Activated T-cell treated with anti-CD3 and anti-CD28 coated beads, Interleukin-2, amount 50 U/mL, for 48 hours (primary cell): Measurements from ENCODE around the gene COL26A1.
"Not testable (repeated sequence)": the region's sequence is repeated elsewhere in the genome, so short reads cannot be mapped to it uniquely, and the experiment has no call there.

Experiments used
- DNase-seq, 2 experiments: peaks; one replicate each; pipeline ENCODE4 v3.0.0-alpha.2; 2020

Gene COL26A1

DNA sequence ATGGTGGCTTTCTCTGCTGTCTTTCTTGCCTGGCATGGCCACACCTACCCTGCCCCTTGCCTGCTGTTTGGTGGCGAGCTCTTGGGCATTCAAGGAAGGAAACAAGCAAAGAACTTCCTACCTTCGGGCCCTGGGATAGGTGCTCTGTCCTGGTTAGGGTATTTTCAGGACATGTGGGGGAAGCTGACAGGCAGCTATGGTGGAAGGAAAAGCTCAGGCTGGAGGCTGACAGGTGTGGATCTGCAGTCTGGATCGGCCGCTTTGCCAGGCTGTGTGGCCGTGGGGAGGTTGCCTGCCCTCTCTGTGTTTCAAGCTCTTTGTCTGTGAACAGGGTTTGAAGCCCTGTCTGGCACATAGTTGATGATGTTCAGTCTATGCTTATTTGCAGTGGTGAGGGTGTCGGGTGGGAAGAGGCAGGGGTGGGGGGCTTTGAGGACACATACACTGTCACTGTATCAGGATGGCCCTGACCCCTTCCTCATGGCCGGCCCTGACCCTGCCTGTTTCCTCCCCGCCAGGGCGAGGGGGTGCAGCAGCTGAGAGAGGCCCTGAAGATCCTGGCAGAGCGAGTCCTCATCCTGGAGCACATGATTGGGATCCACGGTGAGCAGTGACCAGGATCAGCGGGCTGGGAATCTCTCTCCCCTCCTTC lies 192.7 kb downstream of the COL26A1 start:
- peak in 1 of 2 experiments; percentile 7 for DNase-seq

GRCh38 chr7:101555921-101556275 lies 193.2 kb downstream of the COL26A1 start:
- peak; percentile 2 to 6 for DNase-seq

DNA sequence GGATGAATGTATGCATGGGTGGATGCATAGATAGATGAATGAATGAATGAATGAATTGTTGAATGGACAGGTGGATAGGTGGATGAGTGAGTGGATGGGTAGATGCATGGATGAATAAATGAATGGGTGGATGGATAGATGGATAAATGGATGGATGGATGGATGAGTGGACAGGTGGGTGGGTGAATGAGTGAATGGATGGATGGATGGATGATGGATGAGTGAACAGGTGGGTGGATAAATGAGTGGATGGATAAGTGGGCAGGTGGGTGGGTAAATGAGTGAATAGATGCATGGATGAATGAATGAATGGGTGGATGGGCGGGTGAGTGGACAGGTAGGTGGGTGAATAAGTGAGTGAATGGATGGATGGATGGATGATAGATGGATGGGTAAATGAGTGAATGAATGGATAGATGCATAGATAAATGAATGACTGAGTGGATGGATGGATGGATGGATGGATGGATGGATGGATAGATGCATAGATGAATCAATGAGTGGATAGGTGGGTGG lies 193.8 kb downstream of the COL26A1 start:
- no peak for DNase-seq

- DNase-seq, result peak in 1 of 2 experiments; percentile 5
Measured at GRCh38 chr7:101557421-101557820, 194.7 kb downstream of the COL26A1 start.

DNA sequence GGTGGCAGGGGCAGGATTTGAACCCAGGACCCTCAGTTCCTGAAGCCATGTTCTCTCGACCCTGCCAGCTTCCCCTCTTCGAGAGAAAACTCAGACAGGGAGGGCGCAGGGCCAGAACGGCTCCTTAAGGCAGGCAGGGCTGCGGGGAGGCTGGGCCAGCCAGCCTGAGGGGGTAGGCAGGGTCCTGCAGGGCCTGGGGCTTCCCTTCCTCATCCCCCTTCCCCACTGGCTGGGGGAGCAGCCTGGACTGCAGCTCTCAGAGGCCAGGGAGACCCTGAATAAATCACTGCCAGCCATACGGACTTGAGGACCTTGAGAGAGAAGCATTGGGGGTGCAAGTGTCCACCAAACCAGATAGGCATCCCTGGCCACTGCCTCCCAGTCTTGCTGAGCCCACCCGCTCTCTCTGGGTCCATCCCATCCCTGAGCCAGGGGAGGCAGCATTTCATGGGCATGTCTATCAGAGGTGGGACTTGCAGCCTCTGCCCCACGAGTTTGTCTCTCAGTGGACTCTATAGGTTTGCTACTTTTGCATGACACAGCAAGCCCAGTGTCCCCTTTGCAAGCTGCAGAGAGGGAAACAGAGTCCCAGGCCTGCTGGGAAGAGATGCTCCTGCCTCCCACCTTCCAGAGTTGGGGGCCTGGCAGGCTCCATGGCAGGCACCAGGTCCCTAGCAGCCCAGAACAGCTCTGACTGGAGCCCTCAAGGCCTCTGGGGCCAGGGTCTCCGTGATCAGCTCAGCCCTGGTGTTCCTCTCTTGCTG lies 195.5 kb downstream of the COL26A1 start:
- peak in 1 of 2 experiments; percentile 7 for DNase-seq

- DNase-seq, result peak in 1 of 2 experiments; percentile 14
Measured at GRCh38 chr7:101558742-101559325, 196.2 kb downstream of the COL26A1 start.

- DNase-seq, result no peak
Measured at GRCh38 chr7:101559586-101559985, 196.9 kb downstream of the COL26A1 start.

DNA sequence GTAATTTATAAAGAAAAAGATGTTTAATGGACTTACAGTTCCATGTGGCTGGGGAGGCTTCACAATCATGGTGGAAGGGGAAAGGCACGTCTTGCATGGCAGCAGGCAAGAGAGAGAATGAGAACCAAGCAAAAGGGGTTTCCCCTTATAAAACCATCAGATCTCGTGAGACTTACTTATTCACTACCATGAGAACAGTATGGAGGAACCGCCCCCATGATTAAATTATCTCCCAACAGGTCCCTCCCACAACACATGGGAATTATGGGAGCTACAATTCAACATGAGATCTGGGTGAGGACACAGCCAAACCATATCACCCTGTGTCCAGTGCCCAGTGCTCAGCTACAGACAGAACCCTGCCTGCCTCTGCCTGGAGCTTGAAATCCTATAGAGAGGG lies 197.3 kb downstream of the COL26A1 start:
- not testable (repeated sequence) for DNase-seq

DNA sequence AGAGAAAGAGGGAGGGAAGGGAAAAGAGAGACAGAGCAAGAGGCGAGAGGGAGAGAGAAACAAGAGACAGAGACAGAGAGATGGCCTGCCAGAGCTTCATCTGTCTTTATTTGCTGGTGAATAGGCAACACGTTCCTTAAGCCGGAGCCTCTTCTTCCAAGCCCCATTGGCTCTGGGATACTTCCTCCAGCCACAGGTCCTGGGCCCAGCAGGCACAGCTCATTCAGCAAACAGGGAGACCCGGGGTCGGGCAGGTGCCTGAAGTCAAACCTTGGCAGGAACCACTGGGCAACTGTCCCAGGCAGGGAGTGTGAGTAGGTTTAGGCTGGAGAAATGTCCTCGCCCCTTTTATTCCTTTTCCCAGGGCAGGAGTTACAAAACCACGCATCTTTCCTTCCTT lies 198.2 kb downstream of the COL26A1 start:
- DNase-seq, result no peak

DNA sequence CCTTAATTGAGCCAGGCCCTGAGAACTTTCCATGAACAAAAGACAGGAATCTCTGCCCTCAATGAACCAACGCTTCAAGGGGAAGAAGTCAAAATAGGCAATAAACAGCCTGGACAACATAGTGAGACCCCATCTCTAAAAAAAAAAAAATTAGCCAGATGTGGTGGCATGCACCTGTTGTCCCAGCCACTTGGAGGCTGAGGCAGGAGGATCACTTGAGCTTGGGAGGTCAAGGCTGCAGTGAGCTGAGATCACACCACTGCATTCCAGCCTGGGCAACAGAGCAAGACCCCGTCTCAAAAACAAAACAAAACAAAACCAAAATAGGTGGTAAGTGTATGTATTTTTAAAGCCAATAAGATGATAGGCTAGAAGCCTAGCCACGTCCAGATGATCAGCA lies 198.6 kb downstream of the COL26A1 start:
- not testable (repeated sequence) for DNase-seq

DNA sequence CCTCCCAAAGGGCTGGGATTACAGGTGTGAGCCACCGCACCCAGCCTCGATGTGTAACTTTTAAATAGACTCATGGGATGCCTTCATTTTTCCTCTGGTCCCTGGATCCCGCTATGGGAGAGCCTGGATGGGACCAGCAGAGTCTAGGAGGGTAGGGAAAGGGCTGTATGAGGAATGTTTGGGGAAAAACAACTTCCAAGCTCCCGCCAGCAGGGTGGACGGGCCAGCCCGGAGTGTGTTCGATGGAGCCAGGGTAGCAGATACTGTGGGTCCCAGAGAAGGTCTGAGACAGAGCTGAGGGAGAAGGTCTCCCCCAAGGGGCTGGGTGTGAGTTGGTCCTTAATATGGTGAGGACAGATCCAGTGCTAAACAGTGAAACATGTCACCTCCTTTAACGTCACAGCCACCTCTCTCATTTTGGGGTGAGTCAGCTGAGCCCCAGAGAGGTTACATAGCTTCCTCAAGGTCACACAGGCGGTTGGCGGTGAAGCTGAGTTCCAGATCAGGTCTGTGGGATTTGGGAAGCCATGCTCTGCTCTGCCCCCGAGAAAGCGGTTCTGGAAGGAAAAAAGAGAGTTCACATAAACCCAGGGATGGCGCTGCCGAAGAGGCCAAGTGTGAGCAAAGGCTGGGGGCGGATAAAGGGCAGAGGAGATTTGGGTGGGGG lies 200.0 kb downstream of the COL26A1 start:
- no peak for DNase-seq

GRCh38 chr7:101563198-101563901 lies 200.7 kb downstream of the COL26A1 start:
- no peak for DNase-seq

DNA sequence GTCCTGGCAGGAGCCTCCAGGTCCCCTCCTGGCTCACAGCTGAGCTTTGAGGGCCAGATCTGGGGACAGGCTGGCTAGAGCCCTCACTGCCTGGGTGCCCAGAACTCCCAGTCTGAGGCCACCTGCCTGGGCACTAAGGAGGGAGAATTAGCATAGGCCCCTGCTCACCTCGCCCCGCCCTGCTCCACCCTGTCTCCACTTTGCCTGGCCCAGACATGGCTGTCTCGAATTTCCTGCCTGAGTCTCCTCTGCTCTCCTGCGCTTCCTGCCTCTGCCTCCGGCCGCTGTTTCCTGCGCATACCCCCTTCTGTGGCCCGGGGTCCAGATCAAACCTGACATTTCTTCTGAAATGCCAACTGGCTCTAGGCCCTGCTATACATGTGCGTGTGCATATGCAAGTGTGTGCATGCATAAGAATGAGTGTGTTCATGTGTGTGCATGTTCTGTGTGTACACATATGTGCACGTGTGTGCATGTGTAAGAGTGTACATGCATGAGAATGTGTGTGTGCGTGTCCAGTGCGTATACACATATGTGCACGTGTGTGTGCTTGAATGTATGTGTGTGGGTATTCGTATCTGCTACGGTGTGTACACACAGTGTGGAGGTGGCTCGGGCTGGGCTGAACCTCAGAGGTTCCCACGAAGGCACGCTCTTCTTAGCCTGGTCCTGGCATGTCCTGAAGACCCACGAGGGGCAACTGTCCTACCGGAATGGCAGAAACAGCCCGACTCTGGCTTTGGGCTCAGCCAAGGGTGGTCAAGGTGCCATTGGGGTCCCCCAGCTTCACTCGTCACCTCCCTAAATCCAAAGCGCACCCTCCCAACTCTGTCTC lies 201.5 kb downstream of the COL26A1 start:
- DNase-seq, result no peak

DNA sequence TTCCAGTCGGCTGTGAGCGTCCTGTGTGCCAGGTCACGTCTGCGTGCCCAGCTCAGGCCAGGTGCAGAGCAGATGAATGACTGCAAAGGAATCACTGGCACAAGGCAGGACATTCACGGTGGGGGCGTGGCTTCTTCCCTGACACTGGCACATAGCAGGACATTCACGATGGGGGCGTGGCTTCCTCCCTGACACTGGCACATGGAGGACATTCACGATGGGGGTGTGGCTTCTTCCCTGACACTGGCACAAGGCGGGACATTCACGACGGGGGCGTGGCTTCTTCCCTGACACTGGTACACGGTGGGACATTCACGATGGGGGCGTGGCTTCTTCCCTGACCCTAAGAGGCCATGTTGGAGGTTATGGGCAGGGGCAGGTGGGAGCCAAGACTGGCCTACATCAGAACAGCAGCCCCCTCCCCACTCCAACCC lies 202.1 kb downstream of the COL26A1 start:
- no peak for DNase-seq

DNA sequence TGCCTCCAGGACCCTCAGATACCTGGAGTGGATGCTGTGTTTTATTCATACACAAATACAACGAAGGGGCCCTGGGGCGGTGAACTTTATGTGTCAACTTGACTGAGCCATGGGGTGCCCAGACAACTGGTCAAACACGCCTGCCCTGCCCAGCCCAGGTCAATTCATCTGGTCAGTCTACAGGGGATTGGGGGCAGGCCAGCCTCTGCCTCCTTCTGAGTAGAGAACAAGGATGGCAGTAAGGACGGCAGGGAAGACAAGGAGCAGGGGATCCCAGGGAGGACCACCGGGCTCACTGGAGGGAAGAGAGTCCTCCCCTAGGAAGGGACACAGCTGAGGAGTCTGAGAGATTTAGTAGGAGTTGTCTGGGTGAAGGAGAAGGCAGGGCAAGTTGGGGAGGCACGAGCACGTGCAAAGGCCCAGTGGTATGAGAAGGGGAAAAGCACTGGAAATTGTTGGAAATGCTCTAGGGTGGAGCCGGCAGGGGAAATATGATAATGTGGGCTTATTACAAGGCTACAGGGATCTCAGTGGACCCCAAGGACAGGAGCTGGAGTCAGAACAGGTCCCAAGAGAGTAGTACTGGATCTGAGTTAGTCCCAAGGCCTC lies 203.0 kb downstream of the COL26A1 start:
- DNase-seq, result no peak

DNA sequence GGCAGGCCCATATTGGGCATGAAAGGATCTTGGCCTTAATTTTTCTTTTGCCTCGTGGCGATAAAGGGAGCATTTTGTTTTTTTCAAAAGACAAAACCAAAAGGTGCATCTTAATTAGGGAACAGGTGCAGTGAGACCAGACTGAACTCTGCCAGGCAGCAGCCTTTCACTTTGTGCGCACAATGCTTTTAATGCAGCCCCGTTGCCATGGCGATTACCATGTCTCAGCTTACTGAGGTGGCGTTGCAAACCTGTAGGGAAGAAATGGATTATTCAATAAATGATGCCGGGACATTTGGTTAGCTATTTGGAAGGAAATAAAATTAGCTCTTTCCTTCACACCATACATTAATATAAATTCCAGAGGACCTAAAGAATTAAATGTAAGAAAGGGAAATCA lies 204.6 kb downstream of the COL26A1 start:
- DNase-seq, result no peak

DNA sequence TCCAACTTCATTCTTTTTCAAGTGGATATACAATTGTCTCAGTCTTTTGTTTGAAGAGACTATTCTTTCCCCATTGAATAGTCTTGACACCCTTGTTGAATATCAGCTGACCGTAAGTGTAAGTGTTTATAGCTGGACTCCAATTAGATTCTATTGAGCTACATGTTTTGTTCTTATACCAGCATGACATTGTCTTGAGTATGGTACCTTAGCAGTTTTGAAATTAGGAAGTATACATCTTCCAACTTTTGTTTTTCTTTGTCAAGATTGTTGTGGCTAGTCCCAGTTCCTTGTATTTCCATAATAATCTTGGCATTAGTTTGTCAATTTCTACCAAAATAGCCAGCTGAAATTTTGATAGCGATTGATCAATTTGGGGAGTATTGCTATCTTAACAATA lies 209.5 kb downstream of the COL26A1 start:
- no peak for DNase-seq

GRCh38 chr7:101575168-101575567 lies 212.5 kb downstream of the COL26A1 start:
- no peak for DNase-seq

GRCh38 chr7:101575721-101576120 lies 213.0 kb downstream of the COL26A1 start:
- no peak for DNase-seq

GRCh38 chr7:101576998-101577397 lies 214.3 kb downstream of the COL26A1 start:
- DNase-seq, result no peak

GRCh38 chr7:101578552-101578951 lies 215.9 kb downstream of the COL26A1 start:
- DNase-seq, result no peak
